ENCODE results near the gene SRMS. TPM values are rescaled to one million over a fixed set of nuclear protein-coding genes. Genes with fewer than 3 reads are reported as not detected.

Gene SRMS
- total RNA-seq, 4 donors from 2014 or later = not detected

DNA sequence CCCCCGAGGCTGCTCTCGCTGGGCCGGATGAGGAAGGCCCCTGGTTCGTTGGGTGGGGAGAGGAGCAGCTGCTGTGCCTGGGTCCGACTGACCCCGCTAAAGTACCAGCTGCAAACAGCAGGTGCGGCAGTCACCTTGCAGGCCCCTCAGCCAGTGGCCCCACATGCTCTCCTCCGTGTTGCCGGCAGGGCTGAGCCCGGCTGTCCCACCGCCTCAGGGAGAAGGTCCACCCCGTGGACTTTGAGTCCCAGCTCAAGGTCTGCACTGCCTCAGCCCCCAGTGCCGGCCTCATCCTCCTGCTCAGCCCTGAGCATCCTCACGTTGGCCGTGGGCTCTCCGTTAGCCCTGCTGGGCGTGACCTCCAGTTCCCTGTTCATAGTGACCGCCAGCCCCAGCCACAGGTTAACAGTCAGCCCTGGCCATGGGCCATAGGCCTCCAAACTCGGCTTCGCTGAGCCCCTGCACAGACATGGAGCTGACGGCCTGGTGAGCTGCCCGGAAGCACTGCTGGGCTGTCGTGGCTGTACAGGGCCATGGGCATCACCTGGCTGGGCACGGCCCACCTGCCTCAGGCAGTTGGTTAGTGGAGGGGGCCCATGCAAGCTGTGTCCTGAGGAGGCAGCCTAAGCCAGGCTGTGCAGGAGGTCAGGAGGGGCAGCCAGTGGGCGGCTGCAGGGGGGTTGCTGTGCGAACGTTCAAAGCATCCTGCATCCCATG lies 3.1 kb downstream of the SRMS start:
- H3K4me3 ChIP-seq = no peak overlapping the region
- no peaks in the 10 kb centered on the region for H3K9me3 ChIP-seq
- DNase-seq = no peak
- intact Hi-C loops (cut with DNase I; ENCODE audit: low total_unique reads) = no loop called here
- no peak overlapping the region for H3K27ac ChIP-seq
- H3K4me1 ChIP-seq = no peaks in the 10 kb centered on the region
- no peaks in the 10 kb centered on the region for H3K27me3 ChIP-seq
- no peak for TF ChIP-seq POLR2A (IDR thresholded peaks at IDR 0.05)
- TF ChIP-seq, protein P1, sequence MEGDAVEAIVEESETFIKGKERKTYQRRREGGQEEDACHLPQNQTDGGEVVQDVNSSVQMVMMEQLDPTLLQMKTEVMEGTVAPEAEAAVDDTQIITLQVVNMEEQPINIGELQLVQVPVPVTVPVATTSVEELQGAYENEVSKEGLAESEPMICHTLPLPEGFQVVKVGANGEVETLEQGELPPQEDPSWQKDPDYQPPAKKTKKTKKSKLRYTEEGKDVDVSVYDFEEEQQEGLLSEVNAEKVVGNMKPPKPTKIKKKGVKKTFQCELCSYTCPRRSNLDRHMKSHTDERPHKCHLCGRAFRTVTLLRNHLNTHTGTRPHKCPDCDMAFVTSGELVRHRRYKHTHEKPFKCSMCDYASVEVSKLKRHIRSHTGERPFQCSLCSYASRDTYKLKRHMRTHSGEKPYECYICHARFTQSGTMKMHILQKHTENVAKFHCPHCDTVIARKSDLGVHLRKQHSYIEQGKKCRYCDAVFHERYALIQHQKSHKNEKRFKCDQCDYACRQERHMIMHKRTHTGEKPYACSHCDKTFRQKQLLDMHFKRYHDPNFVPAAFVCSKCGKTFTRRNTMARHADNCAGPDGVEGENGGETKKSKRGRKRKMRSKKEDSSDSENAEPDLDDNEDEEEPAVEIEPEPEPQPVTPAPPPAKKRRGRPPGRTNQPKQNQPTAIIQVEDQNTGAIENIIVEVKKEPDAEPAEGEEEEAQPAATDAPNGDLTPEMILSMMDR (IDR thresholded peaks at IDR 0.05) = no peak
- H3K36me3 ChIP-seq = no peaks in the 10 kb centered on the region

DNA sequence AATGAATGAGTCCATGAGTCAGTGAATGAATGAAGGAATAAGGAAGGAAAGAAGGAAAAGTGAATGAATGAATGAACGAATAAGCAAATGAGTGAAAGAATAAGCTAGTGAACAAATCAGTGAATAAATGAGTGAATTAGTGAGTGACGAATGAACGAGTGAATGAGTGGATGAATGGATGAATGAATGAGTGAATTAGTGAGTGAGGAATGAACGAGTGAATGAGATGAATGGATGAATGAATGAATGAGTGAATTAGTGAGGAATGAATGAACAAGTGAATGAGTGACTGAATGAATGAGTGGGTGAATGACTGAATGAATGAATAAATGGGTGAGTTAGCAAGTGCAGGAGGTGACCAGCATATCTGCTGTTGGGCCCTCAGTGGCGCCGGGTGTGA lies 3.8 kb downstream of the SRMS start:
- no peak for DNase-seq
- no peaks in the 10 kb centered on the region for H3K9me3 ChIP-seq
- intact Hi-C loops (cut with DNase I; ENCODE audit: low total_unique reads) = no loop called here
- TF ChIP-seq, protein P1 (IDR thresholded peaks at IDR 0.05) = no peak
- TF ChIP-seq POLR2A (IDR thresholded peaks at IDR 0.05) = no peak
- H3K4me3 ChIP-seq = no peak overlapping the region
- H3K4me1 ChIP-seq = no peaks in the 10 kb centered on the region
- H3K27ac ChIP-seq = no peak overlapping the region
- no peaks in the 10 kb centered on the region for H3K36me3 ChIP-seq
- no peaks in the 10 kb centered on the region for H3K27me3 ChIP-seq

- Histone ChIP-seq H3K27ac (no peak overlapping the region), H3K9me3 (no peaks in the 10 kb centered on the region), H3K27me3 (no peaks in the 10 kb centered on the region), H3K4me1 (no peaks in the 10 kb centered on the region), H3K36me3 (no peaks in the 10 kb centered on the region), H3K4me3 (no peak overlapping the region)
- TF ChIP-seq POLR2A (IDR thresholded peaks at IDR 0.05) = no peak
- TF ChIP-seq, protein P1 (IDR thresholded peaks at IDR 0.05) = no peak
- no peak for DNase-seq
- intact Hi-C loops (cut with DNase I; ENCODE audit: low total_unique reads) = no loop called here
Measured at GRCh38 chr20:63543131-63543530, 4.4 kb downstream of the SRMS start.

DNA sequence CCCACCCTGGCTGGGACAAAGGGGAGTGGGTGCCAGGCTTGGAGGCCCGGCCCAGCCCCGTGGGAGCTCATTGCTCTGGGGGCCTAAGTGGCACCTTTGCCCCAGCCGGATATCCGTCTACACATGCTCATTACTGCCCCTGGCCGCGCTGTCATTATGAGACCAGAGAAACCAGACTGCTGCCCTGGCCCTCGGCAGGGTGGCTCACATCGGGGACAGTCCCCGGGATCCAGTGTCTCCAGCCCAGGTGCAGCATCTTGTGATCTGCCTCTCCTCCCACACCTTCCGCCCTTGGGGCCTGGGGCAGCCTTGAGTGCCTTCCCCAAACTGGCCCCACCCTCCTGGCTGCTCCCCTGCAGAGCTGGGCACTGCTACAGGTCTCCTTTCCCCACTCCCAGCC lies 4.9 kb downstream of the SRMS start:
- no peak overlapping the region for H3K27ac ChIP-seq
- intact Hi-C loops (cut with DNase I; ENCODE audit: low total_unique reads) = no loop called here
- DNase-seq = no peak
- no peaks in the 10 kb centered on the region for H3K9me3 ChIP-seq
- no peaks in the 10 kb centered on the region for H3K4me1 ChIP-seq
- TF ChIP-seq POLR2A (IDR thresholded peaks at IDR 0.05) = no peak
- TF ChIP-seq, protein P1 (IDR thresholded peaks at IDR 0.05) = no peak
- H3K27me3 ChIP-seq = peaks cover 0 to under 1% of the 10 kb centered on the region in 2 donors
- H3K4me3 ChIP-seq = no peak overlapping the region
- no peaks in the 10 kb centered on the region for H3K36me3 ChIP-seq

- TF ChIP-seq, protein P1 (IDR thresholded peaks at IDR 0.05) = no peak
- TF ChIP-seq POLR2A (IDR thresholded peaks at IDR 0.05) = no peak
- Histone ChIP-seq H3K27me3 (peaks cover 6% of the 10 kb centered on the region in 2 donors), H3K27ac (no peak overlapping the region), H3K4me3 (no peak overlapping the region), H3K36me3 (no peaks in the 10 kb centered on the region), H3K9me3 (no peaks in the 10 kb centered on the region), H3K4me1 (no peaks in the 10 kb centered on the region)
- no peak for DNase-seq
- intact Hi-C loops (cut with DNase I; ENCODE audit: low total_unique reads) = no loop called here
Measured at GRCh38 chr20:63542031-63542559, 5.5 kb downstream of the SRMS start.
